ENCODE measurements around the gene ADGB. TPM values are rescaled to one million over a fixed set of nuclear protein-coding genes. Genes with fewer than 3 reads are reported as not detected.

Gene ADGB
- total and polyA plus RNA-seq, 2 of the 13 experiments (the other 11 are each of a cell fraction or from before 2014, with no cell fraction given) = not detected

DNA sequence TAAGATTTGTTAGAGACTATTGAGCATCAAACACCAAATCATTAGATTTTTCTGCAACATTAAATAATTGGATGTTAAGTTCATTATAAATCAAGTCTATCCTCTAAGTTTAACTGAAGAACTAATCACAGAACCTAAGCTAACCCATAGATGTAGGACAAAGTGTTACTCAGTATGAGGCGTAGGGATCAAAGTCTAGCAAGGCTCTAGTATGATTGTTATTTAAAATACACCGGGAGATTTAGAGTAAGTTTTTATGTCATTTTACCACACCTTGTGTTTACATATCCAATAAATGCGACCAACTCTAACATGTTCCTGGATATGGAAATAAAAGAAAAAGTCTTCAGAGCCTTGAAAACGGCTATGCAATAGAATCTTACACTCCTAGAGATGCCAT is 2.6 kb downstream of the ADGB start:
- H2AFZ ChIP-seq (ENCODE audit: low read length) = no peak overlapping the region
- FAIRE-seq = no peak
- no peaks in the 10 kb centered on the region for H4K20me1 ChIP-seq (ENCODE audit: insufficient read depth, low read length)
- DNase-seq (ENCODE audit: low spot score) = no peak
- no peaks in the 10 kb centered on the region for H3K36me3 ChIP-seq (replicated peaks in 1 of 2; ENCODE audit: control insufficient read depth in 1 of 2, insufficient read depth in 2 of 2, low read length in 2 of 2)
- in situ Hi-C loops (cut with HindIII; ENCODE audit: extremely low pct_ligation_motif_present, low pct_unique_long_range_greater_than_20kb) (no loop called here), intact Hi-C loops (cut with micrococcal nuclease; ENCODE audit: unreplicated experiment) (no loop called here)
- H3K9me3 ChIP-seq (ENCODE audit: low read length) = no peaks in the 10 kb centered on the region
- H3K27ac ChIP-seq (ENCODE audit: extremely low read length, insufficient read depth, low read length) = no peak overlapping the region
- CTCF ChIA-PET (ENCODE audit: low intra/inter-chr PET ratio, low total read pairs) = no interaction called here
- no peak overlapping the region for H3K4me3 ChIP-seq (replicated peaks in 1 of 3; ENCODE audit: insufficient read depth in 1 of 3, low read depth in 2 of 3, low read length in 3 of 3)
- ATAC-seq = no peak
- H3K79me2 ChIP-seq (ENCODE audit: insufficient read depth, low read length) = no peaks in the 10 kb centered on the region
- no peak overlapping the region for H3K4me2 ChIP-seq (ENCODE audit: low read depth, low read length)
- H3K4me1 ChIP-seq (ENCODE audit: insufficient read depth, low read length) = peaks cover 5% of the 10 kb centered on the region; the same call in 1 of the 2 replicates
- no peak overlapping the region for H3K9ac ChIP-seq (ENCODE audit: insufficient read depth, low read depth, low read length)
- no TSS peak for BruUV-seq (replicated peaks)
- POLR2A ChIA-PET = no interaction called here
- no peaks in the 10 kb centered on the region; a peak in 1 of 5 replicates for H3K27me3 ChIP-seq (ENCODE audit: control insufficient read depth in 1 of 2, insufficient read depth in 2 of 2, low read length in 2 of 2)
- WGBS (ENCODE audit: low lambda C conversion rate) = 30% methylated on average over 4 of the region's 4 CpGs
- TF ChIP-seq, protein P1, sequence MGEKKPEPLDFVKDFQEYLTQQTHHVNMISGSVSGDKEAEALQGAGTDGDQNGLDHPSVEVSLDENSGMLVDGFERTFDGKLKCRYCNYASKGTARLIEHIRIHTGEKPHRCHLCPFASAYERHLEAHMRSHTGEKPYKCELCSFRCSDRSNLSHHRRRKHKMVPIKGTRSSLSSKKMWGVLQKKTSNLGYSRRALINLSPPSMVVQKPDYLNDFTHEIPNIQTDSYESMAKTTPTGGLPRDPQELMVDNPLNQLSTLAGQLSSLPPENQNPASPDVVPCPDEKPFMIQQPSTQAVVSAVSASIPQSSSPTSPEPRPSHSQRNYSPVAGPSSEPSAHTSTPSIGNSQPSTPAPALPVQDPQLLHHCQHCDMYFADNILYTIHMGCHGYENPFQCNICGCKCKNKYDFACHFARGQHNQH (CRISPR knock-in tag; IDR thresholded peaks at IDR 0.05) = no peak
- TF ChIP-seq, protein P2, sequence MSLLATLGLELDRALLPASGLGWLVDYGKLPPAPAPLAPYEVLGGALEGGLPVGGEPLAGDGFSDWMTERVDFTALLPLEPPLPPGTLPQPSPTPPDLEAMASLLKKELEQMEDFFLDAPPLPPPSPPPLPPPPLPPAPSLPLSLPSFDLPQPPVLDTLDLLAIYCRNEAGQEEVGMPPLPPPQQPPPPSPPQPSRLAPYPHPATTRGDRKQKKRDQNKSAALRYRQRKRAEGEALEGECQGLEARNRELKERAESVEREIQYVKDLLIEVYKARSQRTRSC (CRISPR knock-in tag; IDR thresholded peaks at IDR 0.05; ENCODE audit: low read depth) = no peak
- TF ChIP-seq, protein P3, sequence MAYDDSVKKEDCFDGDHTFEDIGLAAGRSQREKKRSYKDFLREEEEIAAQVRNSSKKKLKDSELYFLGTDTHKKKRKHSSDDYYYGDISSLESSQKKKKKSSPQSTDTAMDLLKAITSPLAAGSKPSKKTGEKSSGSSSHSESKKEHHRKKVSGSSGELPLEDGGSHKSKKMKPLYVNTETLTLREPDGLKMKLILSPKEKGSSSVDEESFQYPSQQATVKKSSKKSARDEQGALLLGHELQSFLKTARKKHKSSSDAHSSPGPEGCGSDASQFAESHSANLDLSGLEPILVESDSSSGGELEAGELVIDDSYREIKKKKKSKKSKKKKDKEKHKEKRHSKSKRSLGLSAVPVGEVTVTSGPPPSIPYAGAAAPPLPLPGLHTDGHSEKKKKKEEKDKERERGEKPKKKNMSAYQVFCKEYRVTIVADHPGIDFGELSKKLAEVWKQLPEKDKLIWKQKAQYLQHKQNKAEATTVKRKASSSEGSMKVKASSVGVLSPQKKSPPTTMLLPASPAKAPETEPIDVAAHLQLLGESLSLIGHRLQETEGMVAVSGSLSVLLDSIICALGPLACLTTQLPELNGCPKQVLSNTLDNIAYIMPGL (CRISPR knock-in tag; IDR thresholded peaks at IDR 0.05; ENCODE audit: borderline replicate concordance in 1 of 2, low read depth in 1 of 2) = no peak
- TF ChIP-seq KLF11 (CRISPR knock-in tag; IDR thresholded peaks at IDR 0.05) = no peak
- no peak for TF ChIP-seq ZFP36 (IDR thresholded peaks at IDR 0.05; ENCODE audit: borderline replicate concordance, low read depth, low read length, partially characterized antibody)
- no peak for TF ChIP-seq ZNF335 (CRISPR knock-in tag; IDR thresholded peaks at IDR 0.05)
- no peak for TF ChIP-seq MEF2D (CRISPR knock-in tag; IDR thresholded peaks at IDR 0.05)
- TF ChIP-seq GPN1 (CRISPR knock-in tag; IDR thresholded peaks at IDR 0.05; ENCODE audit: borderline replicate concordance) = no peak
- TF ChIP-seq, protein P4, sequence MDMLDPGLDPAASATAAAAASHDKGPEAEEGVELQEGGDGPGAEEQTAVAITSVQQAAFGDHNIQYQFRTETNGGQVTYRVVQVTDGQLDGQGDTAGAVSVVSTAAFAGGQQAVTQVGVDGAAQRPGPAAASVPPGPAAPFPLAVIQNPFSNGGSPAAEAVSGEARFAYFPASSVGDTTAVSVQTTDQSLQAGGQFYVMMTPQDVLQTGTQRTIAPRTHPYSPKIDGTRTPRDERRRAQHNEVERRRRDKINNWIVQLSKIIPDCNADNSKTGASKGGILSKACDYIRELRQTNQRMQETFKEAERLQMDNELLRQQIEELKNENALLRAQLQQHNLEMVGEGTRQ (IDR thresholded peaks at IDR 0.05; ENCODE audit: low read depth, low read length) = no peak
- TF ChIP-seq, protein P4 (CRISPR knock-in tag; IDR thresholded peaks at IDR 0.05; ENCODE audit: borderline replicate concordance) = no peak
- no peak for TF ChIP-seq NCOR1 (IDR thresholded peaks at IDR 0.05; ENCODE audit: borderline replicate concordance, low read length)
- no peak for TF ChIP-seq ZFP90 (CRISPR knock-in tag; IDR thresholded peaks at IDR 0.05; ENCODE audit: borderline replicate concordance)
- TF ChIP-seq REPIN1 (CRISPR knock-in tag; IDR thresholded peaks at IDR 0.05; ENCODE audit: borderline replicate concordance, low read depth) = no peak
- TF ChIP-seq, protein P5, sequence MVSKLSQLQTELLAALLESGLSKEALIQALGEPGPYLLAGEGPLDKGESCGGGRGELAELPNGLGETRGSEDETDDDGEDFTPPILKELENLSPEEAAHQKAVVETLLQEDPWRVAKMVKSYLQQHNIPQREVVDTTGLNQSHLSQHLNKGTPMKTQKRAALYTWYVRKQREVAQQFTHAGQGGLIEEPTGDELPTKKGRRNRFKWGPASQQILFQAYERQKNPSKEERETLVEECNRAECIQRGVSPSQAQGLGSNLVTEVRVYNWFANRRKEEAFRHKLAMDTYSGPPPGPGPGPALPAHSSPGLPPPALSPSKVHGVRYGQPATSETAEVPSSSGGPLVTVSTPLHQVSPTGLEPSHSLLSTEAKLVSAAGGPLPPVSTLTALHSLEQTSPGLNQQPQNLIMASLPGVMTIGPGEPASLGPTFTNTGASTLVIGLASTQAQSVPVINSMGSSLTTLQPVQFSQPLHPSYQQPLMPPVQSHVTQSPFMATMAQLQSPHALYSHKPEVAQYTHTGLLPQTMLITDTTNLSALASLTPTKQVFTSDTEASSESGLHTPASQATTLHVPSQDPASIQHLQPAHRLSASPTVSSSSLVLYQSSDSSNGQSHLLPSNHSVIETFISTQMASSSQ (IDR thresholded peaks at IDR 0.05; ENCODE audit: low read depth) = no peak
- TF ChIP-seq, protein P5 (CRISPR knock-in tag; IDR thresholded peaks at IDR 0.05; ENCODE audit: borderline replicate concordance) = no peak

Measured in HepG2 (cell line).